ENCODE results near the gene SAFB. TPM values are rescaled to one million over a fixed set of nuclear protein-coding genes. Genes with fewer than 3 reads are reported as not detected.

Gene SAFB
- total RNA-seq, 4 donors from 2014 or later = 40.5 to 80.1 (median 59.2) TPM

GRCh38 chr19:5679289-5680083 is 56.6 kb downstream of the SAFB start:
- peaks cover 5 to 24% (median 12%) of the 10 kb centered on the region in 3 donors for H3K4me1 ChIP-seq
- no peaks in the 10 kb centered on the region for H3K27me3 ChIP-seq
- intact Hi-C loops (cut with DNase I) = loop anchor here (10.0 kb wide), 1 partner anchor 55 kb away; the partner anchor contains the start of genes SAFB and SAFB2
- H3K27ac ChIP-seq = peak overlapping the region; percentile 90 to 97 (median 92)
- no peak for DNase-seq
- peak overlapping the region; percentile 85 to 96 (median 92) for H3K4me3 ChIP-seq
- no peaks in the 10 kb centered on the region for H3K9me3 ChIP-seq
- peaks cover 0 to 12% (median 0%) of the 10 kb centered on the region in 3 donors for H3K36me3 ChIP-seq
- TF ChIP-seq, protein P1, sequence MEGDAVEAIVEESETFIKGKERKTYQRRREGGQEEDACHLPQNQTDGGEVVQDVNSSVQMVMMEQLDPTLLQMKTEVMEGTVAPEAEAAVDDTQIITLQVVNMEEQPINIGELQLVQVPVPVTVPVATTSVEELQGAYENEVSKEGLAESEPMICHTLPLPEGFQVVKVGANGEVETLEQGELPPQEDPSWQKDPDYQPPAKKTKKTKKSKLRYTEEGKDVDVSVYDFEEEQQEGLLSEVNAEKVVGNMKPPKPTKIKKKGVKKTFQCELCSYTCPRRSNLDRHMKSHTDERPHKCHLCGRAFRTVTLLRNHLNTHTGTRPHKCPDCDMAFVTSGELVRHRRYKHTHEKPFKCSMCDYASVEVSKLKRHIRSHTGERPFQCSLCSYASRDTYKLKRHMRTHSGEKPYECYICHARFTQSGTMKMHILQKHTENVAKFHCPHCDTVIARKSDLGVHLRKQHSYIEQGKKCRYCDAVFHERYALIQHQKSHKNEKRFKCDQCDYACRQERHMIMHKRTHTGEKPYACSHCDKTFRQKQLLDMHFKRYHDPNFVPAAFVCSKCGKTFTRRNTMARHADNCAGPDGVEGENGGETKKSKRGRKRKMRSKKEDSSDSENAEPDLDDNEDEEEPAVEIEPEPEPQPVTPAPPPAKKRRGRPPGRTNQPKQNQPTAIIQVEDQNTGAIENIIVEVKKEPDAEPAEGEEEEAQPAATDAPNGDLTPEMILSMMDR (IDR thresholded peaks at IDR 0.05) = no peak
- TF ChIP-seq POLR2A (IDR thresholded peaks at IDR 0.05) = no peak
- 20 to 40% methylated on average over 5 to 10 of the region's 26 CpGs for WGBS, 2 donors

GRCh38 chr19:5680084-5680436 is 57.2 kb downstream of the SAFB start:
- 0% methylated on average over 13 to 15 of the region's 23 CpGs for WGBS, 2 donors
- Histone ChIP-seq H3K4me1 (peaks cover 5 to 24% (median 12%) of the 10 kb centered on the region in 3 donors), H3K27me3 (no peaks in the 10 kb centered on the region), H3K36me3 (peaks cover 0 to 12% (median 0%) of the 10 kb centered on the region in 3 donors), H3K9me3 (no peaks in the 10 kb centered on the region), H3K4me3 (peak overlapping the region; percentile 85 to 96 (median 92)), H3K27ac (peak overlapping the region; percentile 90 to 97 (median 92))
- intact Hi-C loops (cut with DNase I) = loop anchor here (10.0 kb wide), 1 partner anchor 55 kb away; the partner anchor contains the start of genes SAFB and SAFB2
- TF ChIP-seq, protein P1 (IDR thresholded peaks at IDR 0.05) = peak in 1 of 6 experiments; percentile 16
- peak in 2 of 4 donors; percentile 13 to 28 for TF ChIP-seq POLR2A (IDR thresholded peaks at IDR 0.05)
- DNase-seq = no peak

GRCh38 chr19:5680437-5681368 is 57.8 kb downstream of the SAFB start, which contains the start of the genes HSD11B1L and MICOS13:
TSS of gene HSD11B1L (plus strand) at chr19:5681027. CDS start at chr19:5684833, 3,806 bp downstream.
TSS of gene MICOS13 (minus strand) at chr19:5680516. CDS start at chr19:5680486, 30 bp downstream.
- H3K36me3 ChIP-seq = peaks cover 0 to 12% (median 0%) of the 10 kb centered on the region in 3 donors
- H3K9me3 ChIP-seq = no peaks in the 10 kb centered on the region
- H3K4me3 ChIP-seq = peak within 1 kb of the TSS; percentile 85 to 96 (median 92)
- intact Hi-C loops (cut with DNase I) = loop anchor here (10.0 kb wide), 1 partner anchor 56 kb away; the partner anchor contains the start of genes SAFB and SAFB2
- H3K27ac ChIP-seq = peak within 1 kb of the TSS; percentile 90 to 97 (median 92)
- DNase-seq = peak; percentile 91
- 1 to 12% methylated on average over 7 to 31 of the region's 94 CpGs for WGBS, 2 donors
- no peak for TF ChIP-seq POLR2A (IDR thresholded peaks at IDR 0.05)
- TF ChIP-seq, protein P1 (IDR thresholded peaks at IDR 0.05) = peak in 1 of 6 experiments; percentile 26
- peaks cover 5 to 24% (median 12%) of the 10 kb centered on the region in 3 donors for H3K4me1 ChIP-seq
- no peaks in the 10 kb centered on the region for H3K27me3 ChIP-seq

- 61 to 64% methylated on average over 17 of the region's 17 CpGs for WGBS, 2 donors
- DNase-seq = no peak
Observed at GRCh38 chr19:5681391-5682106, 58.7 kb downstream of the SAFB start.

More at GRCh38 chr19:5681391-5682106, 58.7 kb downstream of the SAFB start:
- Histone ChIP-seq H3K27me3 (no peaks in the 10 kb centered on the region), H3K4me3 (peak overlapping the region in 3 of 4 donors; percentile 85 to 95 (median 90)), H3K9me3 (no peaks in the 10 kb centered on the region), H3K4me1 (peaks cover 5 to 33% (median 17%) of the 10 kb centered on the region in 3 donors), H3K27ac (peak overlapping the region in 2 of 4 donors; percentile 94 to 97), H3K36me3 (peaks cover 0 to 12% (median 0%) of the 10 kb centered on the region in 3 donors)
- TF ChIP-seq POLR2A (IDR thresholded peaks at IDR 0.05) = no peak
- TF ChIP-seq, protein P1 (IDR thresholded peaks at IDR 0.05) = no peak
- intact Hi-C loops (cut with DNase I) = loop anchor here (10.0 kb wide), 1 partner anchor 57 kb away; the partner anchor contains the start of genes SAFB and SAFB2

Measured in esophagus squamous epithelium (tissue), 5 donors.